Transverse colon (tissue), 3 donors: ENCODE results near the gene TRIM36.

Experiments
- CTCF ChIP-seq, 5 experiments: fragments of 200-600 bp in 3 of 5; fragments of 450-650 bp in 2 of 5; sonication (generic) in 3 of 5; IDR thresholded peaks; 1 replicate in 2 of 5; 2 replicates in 3 of 5; pipeline ENCODE4 v1.5.1; 2016 to 2017; ENCODE audit warnings: antibody characterized with exemption in 5 of 5, inconsistent platforms in 3 of 5, mild to moderate bottlenecking in 2 of 5, moderate library complexity in 1 of 5
- POLR2A ChIP-seq: fragments of 450-650 bp; IDR thresholded peaks from one replicate; pipeline ENCODE4 v1.6.1; 2016; ENCODE audit warnings: antibody characterized with exemption, mild to moderate bottlenecking, moderate library complexity

- TF ChIP-seq CTCF (IDR thresholded peaks at IDR 0.05) = no peak
- TF ChIP-seq POLR2A = no peak
These were observed 43.4 kb downstream of the TRIM36 start for GRCh38 chr5:115126303-115126702.
